Natural killer cell (primary cell): Measurements from ENCODE around the gene FCHSD1. TPM values are rescaled to one million over a fixed set of nuclear protein-coding genes. Genes with fewer than 3 reads are reported as not detected.

Experiments used
- ATAC-seq, 3 donors: fragments of 150-1000 bp in 2 of 3; fragments of 200-7000 bp in 1 of 3; cut with Tn5 transposase; 1 replicate in 1 of 3; 2 replicates in 2 of 3; pipeline ENCODE4 v1.10.0; 2021; ENCODE audit warnings: mild to moderate bottlenecking in 2 of 3, moderate library complexity in 2 of 3
- DNase-seq, 2 donors: peaks; one replicate each; pipeline versions ENCODE4 v3.0.0 to v3.0.0-alpha.2; 2013 to 2021; ENCODE audit warnings: mixed read lengths in 1 of 2
- H3K27ac ChIP-seq: one replicate; pipeline ENCODE4 v1.5.1; 2013; ENCODE audit warnings: mild to moderate bottlenecking, low read length
- H3K27me3 ChIP-seq: one replicate; pipeline ENCODE4 v1.6.1; 2013; ENCODE audit warnings: low read length; ENCODE audit not compliant: control insufficient read depth, insufficient read depth
- H3K36me3 ChIP-seq: one replicate; pipeline ENCODE4 v1.6.1; 2013; ENCODE audit warnings: low read length; ENCODE audit not compliant: control insufficient read depth, insufficient read depth
- H3K4me1 ChIP-seq: one replicate; pipeline ENCODE4 v1.6.1; 2013; ENCODE audit warnings: low read length; ENCODE audit not compliant: control insufficient read depth, insufficient read depth
- H3K4me3 ChIP-seq: one replicate; pipeline ENCODE4 v1.5.1; 2013; ENCODE audit warnings: low read length
- H3K9me3 ChIP-seq: one replicate; pipeline ENCODE4 v1.6.1; 2013; ENCODE audit warnings: low read length; ENCODE audit not compliant: control insufficient read depth, insufficient read depth
- H3K27ac Mint-ChIP-seq, 2 donors: one replicate each; pipeline ENCODE4 v1.8.0; 2022; ENCODE audit warnings: mild to moderate bottlenecking in 2 of 2, mixed read lengths in 2 of 2, moderate library complexity in 1 of 2
- H3K27me3 Mint-ChIP-seq, 2 donors: one replicate each; pipeline ENCODE4 v1.8.0; 2022; ENCODE audit warnings: low read depth in 2 of 2, mixed read lengths in 2 of 2
- H3K36me3 Mint-ChIP-seq: one replicate; pipeline ENCODE4 v1.8.0; 2022; ENCODE audit warnings: mixed read lengths
- H3K4me1 Mint-ChIP-seq, 2 donors: one replicate each; pipeline ENCODE4 v1.8.0; 2022; ENCODE audit warnings: mixed read lengths in 2 of 2
- H3K4me3 Mint-ChIP-seq: one replicate; pipeline ENCODE4 v1.8.0; 2022; ENCODE audit warnings: mild to moderate bottlenecking, moderate library complexity, mixed read lengths
- H3K9me3 Mint-ChIP-seq, 2 donors: one replicate each; pipeline ENCODE4 v1.8.0; 2022; ENCODE audit warnings: mixed read lengths in 2 of 2
- CTCF ChIP-seq: fragments of 200-600 bp; IDR thresholded peaks from one replicate; pipeline ENCODE4 v1.8.0; 2022; ENCODE audit warnings: antibody characterized with exemption
- WGBS: methylation state at CpG from one replicate; pipeline ENCODE4 v1.1.7; 2013; ENCODE audit warnings: missing lambda C conversion rate; ENCODE audit not compliant: insufficient coverage; 5-methylcytosine and 5-hydroxymethylcytosine counted together
- intact Hi-C: fragments of 100-400 bp; cut with micrococcal nuclease; formaldehyde crosslinking; loops from one replicate; pipeline ENCODE4 v1.14.2; 2022
- total RNA-seq, 4 donors: library from RNA; stranded (reverse); fragments of 120-200 nt in 1 of 4; gene quantifications; one replicate each; pipeline versions ENCODE4 v1.2.3 to v1.2.4, GENCODE V29; 2013 to 2022

The FCHSD1 gene
- total RNA-seq, 3 donors from 2014 or later (not counting 1 experiment from before 2014, with no cell fraction given), result 134 to 155 (median 147) TPM

GRCh38 chr5:141617682-141618029, 33.6 kb downstream of the FCHSD1 start:
- Histone ChIP-seq H3K9me3 (no peaks in the 10 kb centered on the region), H3K27me3 (no peaks in the 10 kb centered on the region), H3K4me1 (peaks cover 22% of the 10 kb centered on the region), H3K27ac (peak overlapping the region; percentile 95), H3K36me3 (peaks cover 23% of the 10 kb centered on the region), H3K4me3 (peak overlapping the region; percentile 98)
- Mint-ChIP-seq H3K4me1 (peaks cover 50 to 52% of the 10 kb centered on the region in 2 donors), H3K27me3 (no peaks in the 10 kb centered on the region), H3K27ac (peak overlapping the region; percentile 93 to 96), H3K36me3 (peaks cover 17% of the 10 kb centered on the region), H3K4me3 (peak overlapping the region; percentile 100), H3K9me3 (no peaks in the 10 kb centered on the region)
- no peak for TF ChIP-seq CTCF
- ATAC-seq (no peak), DNase-seq (peak in 1 of 2 donors; percentile 43)
- 0% methylated on average over 1 of the region's 9 CpGs for WGBS
- intact Hi-C loops, result loop anchor here (2.0 kb wide), 1 partner anchor 19 kb away; the partner anchor contains the start of genes HDAC3 and RELL2

- peaks cover 21% of the 10 kb centered on the region for H3K36me3 ChIP-seq
- peaks cover 22% of the 10 kb centered on the region for H3K4me1 ChIP-seq
- intact Hi-C loops, result no loop called here
- H3K27me3 Mint-ChIP-seq, result no peaks in the 10 kb centered on the region
- H3K27ac ChIP-seq, result peak overlapping the region; percentile 95
- H3K4me1 Mint-ChIP-seq, result peaks cover 56 to 57% of the 10 kb centered on the region in 2 donors
- H3K4me3 ChIP-seq, result peak overlapping the region; percentile 98
- H3K4me3 Mint-ChIP-seq, result peak overlapping the region; percentile 100
- DNase-seq (no peak), ATAC-seq (no peak)
- no peak for TF ChIP-seq CTCF
- no CpG with 5 or more reads among the region's 2 CpGs for WGBS
- H3K27ac Mint-ChIP-seq, result peak overlapping the region; percentile 93 to 96
- no peaks in the 10 kb centered on the region for H3K27me3 ChIP-seq
- H3K9me3 ChIP-seq, result no peaks in the 10 kb centered on the region
- H3K36me3 Mint-ChIP-seq, result peaks cover 17% of the 10 kb centered on the region
- no peaks in the 10 kb centered on the region for H3K9me3 Mint-ChIP-seq
Measured at GRCh38 chr5:141617128-141617527, 34.1 kb downstream of the FCHSD1 start.

DNA sequence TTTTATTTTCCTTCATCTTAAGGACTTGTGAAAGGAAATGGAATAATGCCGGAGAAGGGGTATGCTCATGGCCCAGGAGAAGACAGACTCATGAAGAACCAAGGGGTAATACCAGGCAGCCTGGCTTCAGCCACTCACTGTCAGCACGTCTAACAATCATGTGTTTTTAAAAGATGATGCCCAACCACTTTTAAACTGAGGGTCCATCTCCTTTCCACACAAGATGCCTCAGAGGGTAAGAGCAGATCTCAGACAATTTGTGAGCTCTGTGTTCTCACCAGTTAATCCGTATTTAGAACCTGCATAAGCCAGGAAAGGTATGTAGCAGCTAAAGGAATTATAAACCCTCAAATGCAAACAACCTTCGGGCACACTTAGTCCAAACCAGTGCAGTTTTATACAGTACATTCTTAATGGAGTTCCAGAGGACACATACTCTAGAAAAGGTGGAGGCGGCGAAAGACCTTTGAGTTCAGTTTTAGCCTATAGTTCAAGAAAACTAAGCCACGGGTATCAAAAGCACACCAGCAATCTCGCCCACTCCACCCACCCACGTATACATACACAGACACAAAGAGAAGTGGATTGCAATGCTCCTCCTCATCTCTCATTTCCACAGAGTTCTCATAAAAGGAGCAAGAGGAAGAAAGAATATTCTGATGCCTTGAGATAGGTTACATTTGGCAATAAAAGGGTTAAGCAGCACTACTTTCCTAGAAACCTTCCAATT, 35.1 kb downstream of the FCHSD1 start:
- DNase-seq, result no peak
- Histone ChIP-seq H3K9me3 (no peaks in the 10 kb centered on the region), H3K27me3 (no peaks in the 10 kb centered on the region), H3K4me1 (peaks cover 28% of the 10 kb centered on the region), H3K27ac (peak overlapping the region; percentile 95), H3K4me3 (peak overlapping the region; percentile 21), H3K36me3 (peaks cover 14% of the 10 kb centered on the region)
- no peaks in the 10 kb centered on the region for H3K9me3 Mint-ChIP-seq
- intact Hi-C loops, result no loop called here
- peak overlapping the region; percentile 93 to 96 for H3K27ac Mint-ChIP-seq
- peaks cover 7% of the 10 kb centered on the region for H3K36me3 Mint-ChIP-seq
- 29% methylated on average over 9 of the region's 9 CpGs for WGBS
- no peak for TF ChIP-seq CTCF
- ATAC-seq, result no peak
- H3K27me3 Mint-ChIP-seq, result no peaks in the 10 kb centered on the region
- H3K4me1 Mint-ChIP-seq, result peaks cover 64 to 65% of the 10 kb centered on the region in 2 donors
- peak overlapping the region; percentile 100 for H3K4me3 Mint-ChIP-seq

DNA sequence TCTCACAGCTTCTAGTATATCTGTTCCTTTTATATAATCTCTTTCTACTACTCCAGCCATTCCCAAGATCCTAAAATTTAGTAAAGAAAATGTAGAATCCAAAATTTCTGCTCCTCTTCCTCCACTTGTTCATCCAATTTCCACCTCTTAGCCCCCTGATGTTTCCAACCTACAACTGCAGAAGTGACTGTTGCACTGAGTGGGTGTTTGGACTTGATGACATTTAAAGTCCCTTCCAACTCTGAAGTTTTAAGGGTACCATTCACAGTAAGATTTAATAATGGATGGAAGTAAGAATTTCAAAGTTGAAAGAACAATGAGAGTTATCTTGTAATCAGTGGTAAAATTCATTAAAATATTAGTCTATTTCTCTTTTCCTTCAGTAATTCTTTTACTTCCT, 37.9 kb downstream of the FCHSD1 start:
- intact Hi-C loops, result no loop called here
- H3K27ac Mint-ChIP-seq, result peak overlapping the region; percentile 84 to 93
- no peak overlapping the region for H3K27ac ChIP-seq

More for the DNA sequence above, 37.9 kb downstream of the FCHSD1 start:
- no peak for TF ChIP-seq CTCF
- Mint-ChIP-seq H3K36me3 (peaks cover 7% of the 10 kb centered on the region), H3K9me3 (no peaks in the 10 kb centered on the region), H3K4me1 (peaks cover 86 to 87% of the 10 kb centered on the region in 2 donors), H3K27me3 (no peaks in the 10 kb centered on the region), H3K4me3 (peak overlapping the region; percentile 68)
- Histone ChIP-seq H3K9me3 (no peaks in the 10 kb centered on the region), H3K36me3 (peaks cover 6% of the 10 kb centered on the region), H3K4me1 (peaks cover 42% of the 10 kb centered on the region), H3K27me3 (no peaks in the 10 kb centered on the region), H3K4me3 (no peak overlapping the region)
- no peak for ATAC-seq
- DNase-seq, result no peak
